K562 (cell line): ENCODE measurements around the gene TTC21A. TPM values are rescaled to one million over a fixed set of nuclear protein-coding genes. Genes with fewer than 3 reads are reported as not detected.

Experiments
- ATAC-seq: fragments of 200-7000 bp; cut with Tn5 transposase; 3 replicates; pipeline ENCODE4 v1.9.1; 2020; ENCODE audit warnings: moderate library complexity
- BruUV-seq: library from RNA; stranded (reverse); fragments of 400-500 nt; replicated peaks from 2 replicates; lab custom pipeline; 2021; lab: Mats Ljungman, UMichigan
- CTCF ChIA-PET: fragments of 300-600 bp; formaldehyde crosslinking; extraction: SDS; loops from one replicate; lab custom pipeline; 2021; ENCODE audit warnings: low intra/inter-chr PET ratio; lab: Yijun Ruan, JAX
- POLR2A ChIA-PET: fragments of 300-600, 350-650 bp; sonication (Branson Sonifier 250); formaldehyde crosslinking; extraction: SDS; loops from one replicate; lab custom pipeline; 2021; ENCODE audit warnings: antibody characterized with exemption, inconsistent platforms; lab: Yijun Ruan, JAX
- DNase-seq, 4 experiments: peaks; one replicate each; pipeline versions ENCODE4 v3.0.0 to v3.0.0-alpha.2; 2011 to 2018; ENCODE audit warnings: low spot score in 3 of 4, mixed read lengths in 3 of 4; ENCODE audit errors: extremely low read depth in 1 of 4
- FAIRE-seq: peaks from 2 replicates; lab custom pipeline; 2011; peaks lifted over from hg19 to GRCh38; lab: Jason Lieb, UNC
- H2AFZ ChIP-seq: 2 replicates; pipeline ENCODE4 v1.6.0; 2011; ENCODE audit warnings: low read depth, low read length, control low read depth, inconsistent platforms
- H3K27ac ChIP-seq: fragments of 200-600 bp; 3 replicates; pipeline ENCODE4 v1.8.0; 2011; ENCODE audit warnings: low read depth, mild to moderate bottlenecking, control low read depth, inconsistent platforms, low read length, moderate library complexity, mixed read lengths; ENCODE audit errors: extremely low read depth
- H3K27me3 ChIP-seq, 2 experiments: fragments of 300-600 bp in 1 of 2; 2 replicates in 1 of 2; 3 replicates in 1 of 2; pipeline versions ENCODE4 v1.6.0 to v1.8.0; 2011; ENCODE audit warnings: inconsistent platforms in 2 of 2, low read length in 2 of 2, mild to moderate bottlenecking in 1 of 2, mixed read lengths in 1 of 2, moderate library complexity in 1 of 2; ENCODE audit not compliant: control insufficient read depth in 2 of 2, insufficient read depth in 2 of 2
- H3K36me3 ChIP-seq: fragments of 300-600 bp; 3 replicates; pipeline ENCODE4 v1.8.0; 2011; ENCODE audit warnings: mild to moderate bottlenecking, low read length, inconsistent platforms; ENCODE audit not compliant: control insufficient read depth, insufficient read depth
- H3K4me1 ChIP-seq, 2 experiments: fragments of 200-600 bp in 1 of 2; replicated peaks in 1 of 2; 2 replicates in 1 of 2; 3 replicates in 1 of 2; pipeline versions ENCODE4 v1.5.1 to v1.8.0; 2011; ENCODE audit warnings: inconsistent platforms in 2 of 2, low read length in 2 of 2, mild to moderate bottlenecking in 1 of 2, mixed read lengths in 1 of 2, moderate library complexity in 1 of 2; ENCODE audit not compliant: control insufficient read depth in 2 of 2, insufficient read depth in 2 of 2
- H3K4me2 ChIP-seq: 2 replicates; pipeline ENCODE4 v1.6.1; 2011; ENCODE audit warnings: low read length, control low read depth, inconsistent platforms, mixed read lengths; ENCODE audit not compliant: insufficient read depth
- H3K4me3 ChIP-seq: fragments of 200-600 bp; sonication (generic), shearing (Covaris generic); 2 replicates; pipeline ENCODE4 v1.5.1; 2016; ENCODE audit warnings: control low read depth, inconsistent platforms
- H3K79me2 ChIP-seq: fragments of 200-600 bp; 3 replicates; pipeline ENCODE4 v1.8.0; 2011; ENCODE audit warnings: low read length, inconsistent platforms; ENCODE audit not compliant: control insufficient read depth, insufficient read depth
- H3K9ac ChIP-seq, 2 experiments: 2 replicates each; pipeline versions ENCODE4 v1.6.0 to v1.6.1; 2011; ENCODE audit warnings: low read depth in 2 of 2, low read length in 2 of 2, control low read depth in 1 of 2, inconsistent platforms in 1 of 2, mild to moderate bottlenecking in 1 of 2, mixed read lengths in 1 of 2; ENCODE audit not compliant: insufficient read depth in 1 of 2
- H3K9me1 ChIP-seq: one replicate; pipeline ENCODE4 v1.6.0; 2011; ENCODE audit warnings: inconsistent platforms, mild to moderate bottlenecking, low read length, moderate library complexity; ENCODE audit not compliant: control insufficient read depth, insufficient read depth
- H3K9me3 ChIP-seq: replicated peaks from 2 replicates; pipeline ENCODE4 v1.5.1; 2011; ENCODE audit warnings: low read depth, low read length, inconsistent platforms; ENCODE audit not compliant: control insufficient read depth, insufficient read depth
- H4K20me1 ChIP-seq: replicated peaks from 2 replicates; pipeline ENCODE4 v1.6.1; 2011; ENCODE audit warnings: low read length, inconsistent platforms, mixed read lengths; ENCODE audit not compliant: control insufficient read depth, insufficient read depth
- CAMTA2 ChIP-seq: fragments of 250-450 bp; sonication (Bioruptor Pico); conservative IDR thresholded peaks from 2 replicates; pipeline ENCODE4 v1.5.1; 2022
- ZNF121 ChIP-seq: sonication (generic); formaldehyde crosslinking; conservative IDR thresholded peaks from 2 replicates; pipeline ENCODE4 v1.8.0; 2022; ENCODE audit warnings: missing genetic modification reagents
- ZNF79 ChIP-seq: fragments of 250-450 bp; sonication (Bioruptor Pico); IDR thresholded peaks from 2 replicates; pipeline ENCODE4 v1.4.0; 2020; ENCODE audit warnings: low read depth, mild to moderate bottlenecking, moderate library complexity
- WGBS: fragments of 100-300 bp; shearing (Covaris generic); methylation state at CpG from one replicate; pipeline ENCODE4 v1.1.6; 2016; ENCODE audit warnings: low coverage, mixed read lengths; ENCODE audit not compliant: insufficient coverage; ENCODE audit errors: missing lambda C conversion rate; 5-methylcytosine and 5-hydroxymethylcytosine counted together
- in situ Hi-C: fragments of 300-500 bp; cut with MboI; formaldehyde crosslinking; loops from 4 replicates; pipeline ENCODE4 v1.15.0; 2018; ENCODE audit warnings: inconsistent platforms, mixed read lengths
- intact Hi-C: fragments of 100-400 bp; cut with micrococcal nuclease; formaldehyde crosslinking; loops from 2 replicates; pipeline ENCODE4 v1.14.2; 2022
- polyA plus RNA-seq, 8 experiments: library from polyadenylated mRNA; depleted of rRNA in 4 of 8; stranded (reverse) in 5 of 8; unstranded in 3 of 8; fragments of >200 nt; fragmentation: Nextera tagmentation in 2 of 8; fragmentation: Illumina TruSeq in 1 of 8; extraction: Ambion mirVana in 2 of 8; extraction: Trizol in 1 of 8; gene quantifications; 2 replicates each; pipeline versions ENCODE4 v1.2.1 to v1.2.3, GENCODE V29; 2011 to 2014; ENCODE audit warnings: inconsistent platforms in 1 of 8, missing spikeins in 1 of 8
- total RNA-seq, 7 experiments: library from RNA; depleted of rRNA in 6 of 7; stranded (reverse); fragments of >200 nt in 6 of 7; fragmentation: Illumina TruSeq in 2 of 7; extraction: Trizol in 2 of 7; gene quantifications; 2 replicates each; pipeline versions ENCODE4 v1.2.1 to v1.2.3, GENCODE V29; 2011 to 2021; ENCODE audit warnings: low replicate concordance in 1 of 7

Gene TTC21A
- total and polyA plus RNA-seq, 9 of the 15 experiments (the other 6 are each of a cell fraction or from before 2014, with no cell fraction given), result 0.22 to 1.4 (median 0.70) TPM

DNA sequence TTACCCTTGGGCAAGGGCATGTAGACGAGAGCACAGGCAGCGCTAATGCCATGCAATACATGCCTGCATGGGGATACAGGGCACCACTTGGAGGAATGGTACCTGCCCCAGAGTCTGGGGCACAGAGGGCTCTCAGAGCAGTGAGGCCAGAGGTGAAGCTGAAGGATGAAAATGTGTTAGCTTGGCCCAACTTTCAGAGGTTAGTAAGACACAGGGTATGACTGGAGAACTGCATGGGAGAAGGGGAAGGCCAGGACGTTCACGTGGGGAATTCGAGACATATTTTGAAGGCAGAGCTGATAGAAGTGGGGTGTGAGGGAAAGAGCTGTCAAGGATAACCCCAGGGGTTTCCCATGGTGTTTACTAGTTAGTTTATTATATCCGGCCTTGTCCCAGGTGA lies 26.3 kb downstream of the TTC21A start:
- DNase-seq, result no peak
- Histone ChIP-seq H3K4me1 (peaks cover 0 to 13% of the 10 kb centered on the region in 2 experiments; a peak in 2 of 5 replicates), H3K36me3 (no peaks in the 10 kb centered on the region), H3K4me3 (no peak overlapping the region), H3K27me3 (peaks cover 0 to 9% of the 10 kb centered on the region in 2 experiments; a peak in 1 of 5 replicates), H3K27ac (no peak overlapping the region), H3K4me2 (no peak overlapping the region), H3K79me2 (no peaks in the 10 kb centered on the region), H3K9ac (no peak overlapping the region)
- no peak for ATAC-seq
- FAIRE-seq, result no peak
- CTCF ChIA-PET, result no interaction called here
- in situ Hi-C loops, result no loop called here
- intact Hi-C loops, result no loop called here
- TF ChIP-seq CAMTA2, result no peak
- TF ChIP-seq ZNF121 (CRISPR knock-in tag), result no peak
- TF ChIP-seq, all 486 proteins: peak for 0
- POLR2A ChIA-PET, result interaction anchor here (0.6 to 1.8 kb wide), 6 partner anchors 7 to 31 kb away, joined by 4 to 7 read pairs (median 4); no protein-coding TSS in a partner anchor
- Histone ChIP-seq H4K20me1 (peaks cover 5% of the 10 kb centered on the region; the same call in 1 of the 2 replicates), H3K9me3 (no peaks in the 10 kb centered on the region), H2AFZ (no peak overlapping the region), H3K9me1 (no peaks in the 10 kb centered on the region)
- WGBS, result 15% methylated on average over 6 of the region's 6 CpGs
- no TSS peak for BruUV-seq

DNA sequence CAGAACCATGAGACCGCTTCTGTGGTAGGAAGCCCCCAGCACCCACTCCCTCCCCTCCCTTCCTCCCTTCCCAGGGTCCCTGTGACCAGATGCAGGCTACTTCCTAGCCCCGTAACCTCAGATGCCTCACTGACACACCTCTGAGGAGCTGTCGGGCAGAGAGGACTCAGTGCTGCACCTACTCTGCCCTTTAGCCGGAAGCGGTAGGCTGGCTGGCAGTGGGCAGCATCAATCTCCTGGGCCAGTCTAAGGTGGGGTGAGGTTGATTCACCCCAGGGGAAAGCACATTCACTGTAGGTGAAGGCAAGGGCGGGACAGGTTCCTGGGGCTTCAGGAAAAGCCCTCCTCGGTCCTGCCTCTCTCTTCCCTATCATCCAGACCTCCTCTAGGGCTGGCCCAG lies 26.8 kb downstream of the TTC21A start:
- peak overlapping the region in 1 of 2 experiments; percentile 37; a peak in 1 of 4 replicates for H3K9ac ChIP-seq
- ATAC-seq, result no peak
- no peaks in the 10 kb centered on the region for H3K79me2 ChIP-seq
- no peak overlapping the region for H3K27ac ChIP-seq
- H3K9me1 ChIP-seq, result no peaks in the 10 kb centered on the region
- BruUV-seq, result no TSS peak
- ChIA-PET POLR2A (interaction anchor here (0.6 to 1.2 kb wide), 6 partner anchors 8 to 31 kb away, joined by 3 to 6 read pairs (median 4); no protein-coding TSS in a partner anchor), CTCF (no interaction called here)
- in situ Hi-C loops (no loop called here), intact Hi-C loops (no loop called here)
- no peak for FAIRE-seq
- H2AFZ ChIP-seq, result no peak overlapping the region
- TF ChIP-seq ZNF79 (CRISPR knock-in tag), result no peak
- no peak overlapping the region for H3K4me2 ChIP-seq
- no peaks in the 10 kb centered on the region for H3K36me3 ChIP-seq
- peaks cover 6% of the 10 kb centered on the region; the same call in 1 of the 2 replicates for H4K20me1 ChIP-seq
- WGBS, result 50% methylated on average over 7 of the region's 7 CpGs
- H3K27me3 ChIP-seq, result peaks cover 0 to 9% of the 10 kb centered on the region in 2 experiments; a peak in 1 of 5 replicates
- no peaks in the 10 kb centered on the region for H3K9me3 ChIP-seq
- peaks cover 0 to 13% of the 10 kb centered on the region in 2 experiments; a peak in 2 of 5 replicates for H3K4me1 ChIP-seq
- no peak for DNase-seq
- H3K4me3 ChIP-seq, result no peak overlapping the region
